Skeletal muscle cell (primary cell): ENCODE results near the gene WSB1.
"Not testable (repeated sequence)": the region's sequence is repeated elsewhere in the genome, so short reads cannot be mapped to it uniquely, and the experiment has no call there.

Source experiments
- DNase-seq: peaks from one replicate; pipeline ENCODE4 v3.0.0-alpha.2; 2010; ENCODE audit warnings: low read depth
- H3K4me3 ChIP-seq: 2 replicates; pipeline ENCODE4 v1.5.1; 2011; ENCODE audit warnings: low read depth, mild to moderate bottlenecking, control low read depth, low read length, moderate library complexity

The WSB1 gene

GRCh38 chr17:27310565-27311110 is 16.7 kb downstream of the WSB1 start:
- no peak overlapping the region for H3K4me3 ChIP-seq
- no peak for DNase-seq

GRCh38 chr17:27313301-27313700 is 19.4 kb downstream of the WSB1 start:
- no peak overlapping the region for H3K4me3 ChIP-seq
- no peak for DNase-seq

GRCh38 chr17:27315322-27315721 is 21.4 kb downstream of the WSB1 start:
- no peak overlapping the region for H3K4me3 ChIP-seq
- peak; percentile 60 for DNase-seq

- no peak for DNase-seq
- no peak overlapping the region for H3K4me3 ChIP-seq
These were observed 22.0 kb downstream of the WSB1 start for GRCh38 chr17:27315796-27316465.

GRCh38 chr17:27318228-27318627 is 24.3 kb downstream of the WSB1 start:
- no peak for DNase-seq
- H3K4me3 ChIP-seq = no peak overlapping the region

- no peak overlapping the region for H3K4me3 ChIP-seq
- no peak for DNase-seq
These were observed 24.7 kb downstream of the WSB1 start for GRCh38 chr17:27318633-27319032.

GRCh38 chr17:27319541-27320221 is 25.8 kb downstream of the WSB1 start:
- peak; percentile 28 for DNase-seq
- H3K4me3 ChIP-seq = no peak overlapping the region

- DNase-seq = no peak
- H3K4me3 ChIP-seq = no peak overlapping the region
These were observed 26.3 kb downstream of the WSB1 start for GRCh38 chr17:27320222-27320560.

- H3K4me3 ChIP-seq = no peak overlapping the region
- DNase-seq = no peak
These were observed 27.5 kb downstream of the WSB1 start for GRCh38 chr17:27321372-27321771.

- no peak overlapping the region for H3K4me3 ChIP-seq
- DNase-seq = no peak
These were observed 28.1 kb downstream of the WSB1 start for GRCh38 chr17:27322026-27322425.

GRCh38 chr17:27322690-27323508 is 29.0 kb downstream of the WSB1 start:
- DNase-seq = no peak
- no peak overlapping the region for H3K4me3 ChIP-seq

GRCh38 chr17:27323538-27324215 is 29.8 kb downstream of the WSB1 start:
- no peak overlapping the region for H3K4me3 ChIP-seq
- peak; percentile 23 for DNase-seq

GRCh38 chr17:27324771-27325339 is 30.9 kb downstream of the WSB1 start:
- no peak overlapping the region for H3K4me3 ChIP-seq
- no peak for DNase-seq

GRCh38 chr17:27326051-27326450 is 32.1 kb downstream of the WSB1 start:
- no peak overlapping the region for H3K4me3 ChIP-seq
- no peak for DNase-seq

GRCh38 chr17:27326585-27326984 is 32.7 kb downstream of the WSB1 start:
- no peak overlapping the region for H3K4me3 ChIP-seq

GRCh38 chr17:27327397-27327796 is 33.5 kb downstream of the WSB1 start:
- no peak for DNase-seq
- no peak overlapping the region for H3K4me3 ChIP-seq

More at GRCh38 chr17:27326585-27326984, 32.7 kb downstream of the WSB1 start:
- DNase-seq = no peak

- no peak for DNase-seq
- no peak overlapping the region for H3K4me3 ChIP-seq
These were observed 34.0 kb downstream of the WSB1 start for GRCh38 chr17:27327871-27328270.

- not testable (repeated sequence) for DNase-seq, H3K4me3 ChIP-seq
These were observed 34.8 kb downstream of the WSB1 start for GRCh38 chr17:27328686-27329085.

- DNase-seq = no peak
- H3K4me3 ChIP-seq = no peak overlapping the region
These were observed 35.4 kb downstream of the WSB1 start for GRCh38 chr17:27329146-27329805.
